GM18951 (cell line): Measurements from ENCODE around the gene FBP1.
"Not testable (repeated sequence)": the region's sequence is repeated elsewhere in the genome, so short reads cannot be mapped to it uniquely, and the experiment has no call there.

Source experiments
- POLR2A ChIP-seq: IDR thresholded peaks from 4 replicates; pipeline ENCODE4 v1.6.1; 2011; ENCODE audit warnings: mild to moderate bottlenecking; ENCODE audit not compliant: insufficient read length, insufficient read depth; ENCODE audit errors: extremely low read depth
- in situ Hi-C: fragments of 300-500 bp; cut with MboI; formaldehyde crosslinking; loops from one replicate; pipeline ENCODE4 v1.12.0; 2022; ENCODE audit warnings: low sequenced_read_pairs, mixed read lengths, inconsistent platforms; ENCODE audit not compliant: unreplicated experiment

The FBP1 gene

GRCh38 chr9:94619026-94619425 is 20.3 kb downstream of the FBP1 start:
- TF ChIP-seq POLR2A = no peak
- in situ Hi-C loops = no loop called here

DNA sequence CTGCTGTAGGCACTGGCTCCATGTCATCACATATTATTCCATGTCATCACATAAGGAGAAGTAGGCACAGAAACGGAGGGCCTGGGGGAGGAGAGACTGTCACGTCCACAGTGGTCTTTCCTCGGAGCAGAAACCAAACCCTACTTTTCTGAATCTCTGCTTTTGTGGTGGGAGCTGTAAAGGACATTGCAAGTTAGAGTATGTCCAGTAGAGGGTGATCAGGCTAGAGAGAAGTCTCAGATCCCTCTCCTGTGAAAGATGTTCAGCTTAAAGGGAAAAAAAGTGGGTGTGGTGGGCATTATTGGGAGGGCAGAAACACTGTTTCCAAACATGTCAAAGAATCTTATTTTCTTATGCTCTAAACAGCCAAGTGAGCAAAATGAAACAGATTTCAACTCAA is 26.3 kb downstream of the FBP1 start:
- in situ Hi-C loops = no loop called here

GRCh38 chr9:94612071-94612470 is 27.2 kb downstream of the FBP1 start:
- TF ChIP-seq POLR2A = no peak
- in situ Hi-C loops = no loop called here

More for the DNA sequence above, 26.3 kb downstream of the FBP1 start:
- TF ChIP-seq POLR2A = no peak

DNA sequence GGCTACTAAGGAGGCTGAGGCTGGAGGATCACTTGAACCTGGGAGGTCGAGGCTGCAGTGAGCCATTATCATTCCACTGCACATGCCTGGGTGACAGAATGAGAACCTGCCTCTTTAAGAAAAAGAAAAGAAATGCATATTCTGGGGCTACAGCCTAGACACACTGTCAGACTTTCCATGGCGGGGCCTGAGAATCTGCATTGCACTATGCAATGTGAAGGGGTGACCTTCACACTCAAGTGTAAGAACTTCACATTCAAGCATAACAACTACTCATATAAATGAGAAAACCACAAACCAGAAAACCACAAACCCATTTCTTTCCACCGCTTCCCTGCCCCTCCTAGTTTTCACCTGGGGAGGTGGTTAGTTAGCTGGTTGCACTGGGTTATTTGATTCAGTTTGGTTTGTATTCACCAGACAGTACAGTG is 27.7 kb downstream of the FBP1 start:
- in situ Hi-C loops = no loop called here
- no peak for TF ChIP-seq POLR2A

DNA sequence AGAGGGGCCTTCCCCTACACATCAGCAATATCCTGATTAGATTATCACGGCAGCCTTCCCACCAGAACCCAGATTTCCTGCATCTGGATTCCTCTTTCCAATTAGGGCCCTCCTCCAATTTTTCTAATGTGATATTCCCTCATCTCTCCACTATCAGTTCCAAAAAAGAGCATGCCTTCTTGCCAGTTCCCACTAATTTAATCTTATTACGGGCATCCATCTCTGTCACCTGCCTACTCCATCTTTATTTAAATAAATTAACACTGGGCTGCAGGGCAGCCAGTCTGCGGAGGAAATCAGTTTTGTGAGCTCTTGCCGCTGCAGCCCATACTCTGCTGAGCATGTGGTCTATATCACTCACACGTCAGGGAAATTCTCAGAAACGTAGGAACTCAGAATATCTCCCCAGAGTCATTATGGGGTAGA is 29.1 kb downstream of the FBP1 start:
- in situ Hi-C loops = no loop called here

DNA sequence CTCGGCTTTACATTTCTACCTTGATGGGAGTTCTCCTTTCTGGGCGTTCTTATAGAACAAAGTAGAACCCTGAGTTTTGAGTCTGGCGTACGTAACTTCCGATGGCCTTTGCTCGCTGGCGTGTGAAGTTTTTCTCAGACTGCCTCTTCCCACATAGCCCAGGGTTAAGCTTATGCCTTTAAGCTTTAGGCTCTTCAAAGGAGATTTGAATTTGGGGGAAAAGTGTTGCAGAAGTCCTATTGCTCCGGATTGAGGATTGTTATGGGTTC is 32.0 kb downstream of the FBP1 start:
- in situ Hi-C loops = no loop called here

More for the DNA sequence above, 29.1 kb downstream of the FBP1 start:
- no peak for TF ChIP-seq POLR2A

DNA sequence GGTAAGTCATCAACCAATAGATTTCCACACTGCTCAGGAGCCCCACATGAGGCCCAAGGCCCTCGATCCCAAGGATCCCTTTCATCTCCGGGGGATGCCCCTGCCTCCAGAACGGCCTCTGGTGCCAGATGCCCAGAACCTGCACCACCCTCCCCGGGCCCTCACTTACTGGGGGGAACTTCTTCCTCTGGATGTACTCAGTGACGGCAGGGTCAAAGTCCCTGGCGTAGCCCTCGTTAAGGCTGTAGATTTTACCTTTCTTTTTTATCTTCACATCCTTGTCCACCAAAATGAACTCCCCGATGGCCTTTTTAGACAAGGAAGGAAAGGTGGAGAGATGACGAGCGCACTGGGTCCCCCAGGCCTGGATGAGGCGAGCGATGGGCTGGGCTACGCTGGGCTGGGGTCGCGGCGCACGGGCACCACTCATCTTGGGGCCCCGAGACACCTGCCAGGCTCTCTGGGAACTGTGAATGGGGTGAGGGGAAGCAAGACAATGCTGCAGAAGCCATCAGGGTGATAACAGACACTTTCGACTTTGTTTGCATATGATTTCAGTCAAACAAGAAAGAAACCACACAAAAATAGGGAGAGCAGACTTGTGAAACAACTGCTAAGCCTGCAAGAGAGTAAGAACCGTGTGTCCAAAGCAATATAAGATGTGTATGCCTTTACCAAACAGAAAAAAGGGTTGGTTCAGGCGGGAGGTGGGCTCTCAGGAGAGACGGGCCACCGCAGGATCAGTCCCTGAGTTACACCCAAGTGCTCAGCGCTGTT is 32.5 kb downstream of the FBP1 start:
- in situ Hi-C loops = no loop called here
- TF ChIP-seq POLR2A = no peak

More for the DNA sequence above, 32.0 kb downstream of the FBP1 start:
- no peak for TF ChIP-seq POLR2A

DNA sequence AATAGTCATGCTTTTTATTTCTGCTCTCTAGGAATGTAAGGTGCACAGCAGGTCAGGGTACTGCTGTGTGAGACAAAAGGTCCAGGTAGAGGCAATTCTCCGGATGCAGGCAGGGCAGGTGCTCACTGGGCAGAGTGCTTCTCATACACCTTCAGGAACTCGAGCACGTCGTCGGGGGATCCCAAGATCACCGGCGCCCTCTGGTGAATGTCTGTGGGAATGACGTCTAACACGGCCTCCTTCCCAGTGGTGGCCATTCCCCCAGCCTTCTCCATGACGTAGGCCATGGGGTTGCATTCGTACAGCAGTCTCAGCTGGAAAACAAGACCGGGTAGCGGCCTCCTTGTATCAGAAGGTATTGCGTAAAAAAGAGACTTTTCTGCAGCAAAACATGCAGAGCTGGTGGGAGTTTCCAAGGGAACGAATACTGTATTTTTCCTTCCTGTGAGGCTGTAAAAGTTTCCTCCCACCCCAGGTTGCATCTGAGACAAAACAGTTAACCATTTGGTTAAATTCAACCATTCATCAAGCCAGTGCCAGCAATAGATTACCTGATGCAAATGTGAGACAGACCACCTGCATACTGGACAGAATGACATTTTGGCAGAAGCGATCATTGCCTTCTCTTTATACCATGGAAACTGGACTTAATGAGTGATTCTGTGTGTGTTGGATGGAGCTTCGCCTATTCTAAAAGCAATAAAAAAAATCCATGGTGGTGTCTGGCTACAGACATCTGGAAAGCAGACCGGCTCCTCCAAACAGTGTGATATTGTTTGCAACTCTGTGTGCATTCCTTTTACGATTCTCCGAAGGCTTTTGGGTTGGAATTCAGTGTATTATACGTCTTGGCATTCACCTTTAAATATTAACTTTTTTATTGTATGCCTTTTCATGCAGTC is 35.8 kb downstream of the FBP1 start:
- no peak for TF ChIP-seq POLR2A
- in situ Hi-C loops = no loop called here

- in situ Hi-C loops = no loop called here
- TF ChIP-seq POLR2A = no peak
These were observed 36.7 kb downstream of the FBP1 start for GRCh38 chr9:94602666-94603065.

DNA sequence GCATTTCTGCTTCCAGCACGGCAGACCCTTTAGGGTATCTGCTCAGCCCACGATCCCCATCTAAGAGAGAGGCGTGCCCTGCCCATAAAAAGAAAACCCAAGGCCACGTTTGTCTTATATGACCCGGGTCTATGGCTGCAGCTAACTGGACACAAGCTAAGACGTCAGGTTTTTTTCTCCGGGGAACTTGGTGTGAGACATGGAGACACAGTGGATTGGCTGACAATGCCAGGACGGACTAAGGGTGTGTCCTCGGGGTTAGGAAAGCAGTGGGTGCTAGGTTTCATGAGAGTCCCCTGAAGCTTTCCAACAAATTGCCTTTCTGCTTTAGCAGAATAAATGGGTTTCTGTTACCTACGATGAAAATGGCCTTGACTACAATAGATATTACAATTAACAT is 38.6 kb downstream of the FBP1 start:
- in situ Hi-C loops = no loop called here

GRCh38 chr9:94600258-94600657 is 39.1 kb downstream of the FBP1 start:
- no peak for TF ChIP-seq POLR2A
- in situ Hi-C loops = no loop called here

More for the DNA sequence above, 38.6 kb downstream of the FBP1 start:
- no peak for TF ChIP-seq POLR2A

DNA sequence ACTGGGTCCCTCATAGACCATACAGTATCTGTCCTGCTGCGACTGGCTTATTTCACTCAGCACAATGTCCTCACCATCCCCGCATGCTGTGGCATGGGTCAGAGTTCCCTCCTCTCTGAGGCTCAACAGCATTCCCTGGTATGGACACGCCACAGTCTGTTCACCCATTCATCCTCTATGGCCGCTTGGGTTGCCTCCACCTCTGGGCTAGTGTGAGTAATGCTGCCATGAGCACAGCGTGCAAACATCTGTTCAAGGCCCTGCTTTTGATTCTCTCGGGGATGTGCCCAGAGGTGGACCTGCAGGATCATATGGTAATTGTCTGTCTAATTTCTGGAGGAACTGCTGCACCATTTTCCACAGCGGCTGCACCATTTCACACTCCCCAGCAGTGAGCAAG is 40.2 kb downstream of the FBP1 start:
- TF ChIP-seq POLR2A = no peak
- in situ Hi-C loops = no loop called here

- in situ Hi-C loops = no loop called here
- no peak for TF ChIP-seq POLR2A
These were observed 45.6 kb downstream of the FBP1 start, which contains the start of gene FBP2 for GRCh38 chr9:94593459-94594345. Gene FBP2, minus strand, starts transcription at chr9:94593824. Its CDS starts 98 bp downstream, at chr9:94593726.

DNA sequence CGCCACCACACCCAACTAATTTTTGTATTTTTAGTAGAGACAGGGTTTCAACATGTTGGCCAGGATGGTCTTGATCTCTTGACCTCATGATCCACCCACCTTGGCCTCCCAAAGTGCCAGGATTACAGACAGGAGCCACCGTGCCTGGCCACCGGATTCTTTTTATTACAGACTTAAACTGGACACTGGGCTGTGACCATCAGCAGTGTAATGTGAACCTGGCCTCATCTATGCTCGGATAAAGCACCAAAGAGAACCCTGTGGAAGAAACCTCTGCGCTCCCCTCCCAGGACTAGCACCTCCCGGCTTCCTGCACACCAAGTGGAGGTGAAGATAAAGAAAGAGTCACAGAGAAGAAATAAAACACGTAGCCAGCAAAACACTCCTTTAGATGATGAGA is 46.6 kb downstream of the FBP1 start:
- in situ Hi-C loops = not testable (repeated sequence)
